HG02938 (cell line): ENCODE measurements around the gene ZFPM1.
"Not testable (repeated sequence)": the region's sequence is repeated elsewhere in the genome, so short reads cannot be mapped to it uniquely, and the experiment has no call there.

ENCODE experiments used
- ATAC-seq: cut with Tn5 transposase; IDR thresholded peaks from one replicate; pipeline ENCODE4 v1.9.1; 2021; ENCODE audit warnings: mild to moderate bottlenecking, moderate library complexity; ENCODE audit not compliant: unreplicated experiment

The ZFPM1 gene

GRCh38 chr16:88453217-88453531 lies at the start of gene ZFPM1:
Gene ZFPM1, plus strand, starts transcription at chr16:88453280. Its CDS starts 359 bp downstream, at chr16:88453639.
- no peak for ATAC-seq

GRCh38 chr16:88403794-88404581 lies 49.1 kb upstream of the ZFPM1 start:
- ATAC-seq = no peak

- no peak for ATAC-seq
These were observed 48.3 kb upstream of the ZFPM1 start for GRCh38 chr16:88404769-88405168.

GRCh38 chr16:88405216-88406060 lies 47.6 kb upstream of the ZFPM1 start:
- no peak for ATAC-seq

GRCh38 chr16:88406096-88407041 lies 46.7 kb upstream of the ZFPM1 start:
- no peak for ATAC-seq

GRCh38 chr16:88407042-88407420 lies 46.0 kb upstream of the ZFPM1 start:
- ATAC-seq = no peak

GRCh38 chr16:88407807-88408206 lies 45.3 kb upstream of the ZFPM1 start:
- no peak for ATAC-seq

- ATAC-seq = no peak
These were observed 44.4 kb upstream of the ZFPM1 start for GRCh38 chr16:88408561-88409142.

GRCh38 chr16:88409296-88410065 lies 43.6 kb upstream of the ZFPM1 start:
- no peak for ATAC-seq

- not testable (repeated sequence) for ATAC-seq
These were observed 42.6 kb upstream of the ZFPM1 start for GRCh38 chr16:88410297-88410968.

- ATAC-seq = no peak
These were observed 41.0 kb upstream of the ZFPM1 start for GRCh38 chr16:88411951-88412576.

- ATAC-seq = no peak
These were observed 40.3 kb upstream of the ZFPM1 start for GRCh38 chr16:88412766-88413165.

GRCh38 chr16:88413231-88413630 lies 39.8 kb upstream of the ZFPM1 start:
- no peak for ATAC-seq

- ATAC-seq = no peak
These were observed 39.4 kb upstream of the ZFPM1 start for GRCh38 chr16:88413631-88414030.

GRCh38 chr16:88414521-88415380 lies 38.3 kb upstream of the ZFPM1 start:
- ATAC-seq = no peak

- no peak for ATAC-seq
These were observed 37.7 kb upstream of the ZFPM1 start for GRCh38 chr16:88415381-88415705.

- no peak for ATAC-seq
These were observed 37.3 kb upstream of the ZFPM1 start for GRCh38 chr16:88415713-88416323.

- ATAC-seq = no peak
These were observed 36.4 kb upstream of the ZFPM1 start for GRCh38 chr16:88416686-88417085.
